ENCODE results near the gene ZSCAN5B.

GRCh38 chr19:56142087-56142787 is 55.3 kb downstream of the ZSCAN5B start:
- TF ChIP-seq CTCF (conservative IDR thresholded peaks at IDR 0.05; ENCODE audit: low read depth, low read length) (no peak), EZH2 (IDR thresholded peaks at IDR 0.05; ENCODE audit: borderline replicate concordance, low read depth, low read length, poor library complexity, severe bottlenecking) (no peak)
